Bronchial epithelial cell (primary cell): ENCODE data around the gene PDE6B. TPM values are rescaled to one million over a fixed set of nuclear protein-coding genes. Genes with fewer than 3 reads are reported as not detected.

Experiments
- DNase-seq: peaks from one replicate; pipeline ENCODE4 v3.0.0-alpha.2; 2010; ENCODE audit warnings: low read depth
- FAIRE-seq: peaks from 2 replicates; lab custom pipeline; 2011; peaks lifted over from hg19 to GRCh38; lab: Jason Lieb, UNC
- H3K27me3 ChIP-seq: 2 replicates; pipeline ENCODE4 v1.5.1; 2011; ENCODE audit warnings: low read length; ENCODE audit not compliant: control insufficient read depth, insufficient read depth
- H3K36me3 ChIP-seq: 2 replicates; pipeline ENCODE4 v1.5.1; 2011; ENCODE audit warnings: low read length; ENCODE audit not compliant: control insufficient read depth, insufficient read depth
- H3K4me3 ChIP-seq: 2 replicates; pipeline ENCODE4 v1.5.1; 2011; ENCODE audit warnings: mild to moderate bottlenecking, low read depth, low read length, control low read depth
- total RNA-seq: library from RNA; depleted of rRNA; stranded (reverse); fragments of >200 nt; gene quantifications from 2 replicates; pipeline ENCODE4 v1.2.1, GENCODE V29; 2014
- TF ChIP-seq, protein P1 (sequence below): IDR thresholded peaks from 2 replicates; pipeline ENCODE4 v1.5.1; 2011; ENCODE audit warnings: mild to moderate bottlenecking, moderate library complexity, low read length, control low read depth, inconsistent platforms; ENCODE audit not compliant: insufficient read depth, severe bottlenecking

The PDE6B gene
- total RNA-seq, 1 donor from 2014 or later = not detected

DNA sequence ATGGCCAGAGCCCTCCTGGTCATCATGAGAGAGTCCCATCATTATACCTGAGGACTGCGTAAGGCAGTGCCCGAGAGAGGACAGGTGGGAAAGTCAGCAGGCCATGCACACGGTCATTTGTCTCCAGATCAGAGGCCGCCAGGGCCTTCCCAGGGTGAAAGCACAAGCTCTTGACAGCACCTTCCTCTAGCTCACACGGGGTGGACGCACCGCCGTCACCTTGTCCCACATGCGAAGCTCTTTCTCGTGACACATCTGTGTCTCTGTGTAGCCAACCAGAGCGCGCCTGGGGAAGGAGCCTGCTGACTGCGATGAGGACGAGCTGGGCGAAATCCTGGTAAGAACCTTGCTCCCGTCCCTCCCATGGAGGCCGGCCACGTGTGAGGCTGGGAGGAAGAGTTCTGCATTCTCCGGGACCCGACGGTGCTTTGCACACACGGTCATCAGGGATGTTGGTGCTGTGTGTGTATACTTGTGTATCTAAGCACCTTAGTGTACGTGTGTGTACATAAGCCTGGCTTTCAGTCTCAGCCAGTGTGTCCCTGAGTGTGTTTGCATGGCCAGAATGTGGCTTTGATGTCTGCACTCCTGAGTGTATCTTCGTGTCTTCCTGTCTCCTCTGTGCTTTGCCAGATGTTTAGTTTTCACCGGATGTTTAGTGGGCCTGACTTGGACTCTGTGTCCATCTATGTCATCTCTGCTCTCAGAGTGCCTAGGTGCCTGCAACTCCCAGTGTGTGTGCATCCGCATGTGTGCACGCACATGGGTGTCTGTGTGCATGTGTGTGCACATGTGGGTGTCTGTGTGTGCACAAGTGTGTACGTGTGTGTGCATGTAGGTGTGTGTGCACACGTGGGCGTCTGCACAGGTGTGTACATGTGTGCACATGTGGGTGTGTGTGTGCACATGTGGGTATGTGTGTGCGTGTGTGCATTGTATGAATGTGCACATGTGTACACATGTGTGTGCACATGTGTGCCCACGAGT lies 33.6 kb downstream of the PDE6B start:
- peaks cover 1% of the 10 kb centered on the region for H3K27me3 ChIP-seq
- FAIRE-seq (peak; percentile 96), DNase-seq (no peak)
- TF ChIP-seq, protein P1, sequence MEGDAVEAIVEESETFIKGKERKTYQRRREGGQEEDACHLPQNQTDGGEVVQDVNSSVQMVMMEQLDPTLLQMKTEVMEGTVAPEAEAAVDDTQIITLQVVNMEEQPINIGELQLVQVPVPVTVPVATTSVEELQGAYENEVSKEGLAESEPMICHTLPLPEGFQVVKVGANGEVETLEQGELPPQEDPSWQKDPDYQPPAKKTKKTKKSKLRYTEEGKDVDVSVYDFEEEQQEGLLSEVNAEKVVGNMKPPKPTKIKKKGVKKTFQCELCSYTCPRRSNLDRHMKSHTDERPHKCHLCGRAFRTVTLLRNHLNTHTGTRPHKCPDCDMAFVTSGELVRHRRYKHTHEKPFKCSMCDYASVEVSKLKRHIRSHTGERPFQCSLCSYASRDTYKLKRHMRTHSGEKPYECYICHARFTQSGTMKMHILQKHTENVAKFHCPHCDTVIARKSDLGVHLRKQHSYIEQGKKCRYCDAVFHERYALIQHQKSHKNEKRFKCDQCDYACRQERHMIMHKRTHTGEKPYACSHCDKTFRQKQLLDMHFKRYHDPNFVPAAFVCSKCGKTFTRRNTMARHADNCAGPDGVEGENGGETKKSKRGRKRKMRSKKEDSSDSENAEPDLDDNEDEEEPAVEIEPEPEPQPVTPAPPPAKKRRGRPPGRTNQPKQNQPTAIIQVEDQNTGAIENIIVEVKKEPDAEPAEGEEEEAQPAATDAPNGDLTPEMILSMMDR = no peak
- H3K4me3 ChIP-seq = no peak overlapping the region
- no peaks in the 10 kb centered on the region for H3K36me3 ChIP-seq

DNA sequence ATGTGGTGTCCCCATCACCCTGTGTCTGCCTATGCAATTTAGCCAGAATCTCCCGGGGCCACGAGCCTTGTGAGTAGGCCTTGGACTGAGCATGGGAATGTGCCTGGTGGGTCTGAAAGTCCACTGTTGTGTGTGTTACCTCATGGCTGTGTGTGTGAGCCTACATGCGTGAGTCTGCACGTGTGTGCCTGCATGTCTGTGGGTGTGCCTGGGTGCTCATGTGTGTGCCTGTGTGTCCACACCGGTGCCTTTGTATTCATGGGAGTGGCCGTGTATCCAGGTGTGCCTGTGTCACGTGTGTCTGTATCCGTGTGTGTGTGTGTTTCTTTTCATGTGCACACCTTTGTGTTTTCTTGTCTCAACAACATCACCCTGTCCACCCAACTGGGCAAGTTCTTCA lies 34.5 kb downstream of the PDE6B start:
- no peak for DNase-seq
- FAIRE-seq = no peak
- Histone ChIP-seq H3K36me3 (no peaks in the 10 kb centered on the region), H3K4me3 (no peak overlapping the region), H3K27me3 (peaks cover 3% of the 10 kb centered on the region)
- TF ChIP-seq, protein P1 = no peak

DNA sequence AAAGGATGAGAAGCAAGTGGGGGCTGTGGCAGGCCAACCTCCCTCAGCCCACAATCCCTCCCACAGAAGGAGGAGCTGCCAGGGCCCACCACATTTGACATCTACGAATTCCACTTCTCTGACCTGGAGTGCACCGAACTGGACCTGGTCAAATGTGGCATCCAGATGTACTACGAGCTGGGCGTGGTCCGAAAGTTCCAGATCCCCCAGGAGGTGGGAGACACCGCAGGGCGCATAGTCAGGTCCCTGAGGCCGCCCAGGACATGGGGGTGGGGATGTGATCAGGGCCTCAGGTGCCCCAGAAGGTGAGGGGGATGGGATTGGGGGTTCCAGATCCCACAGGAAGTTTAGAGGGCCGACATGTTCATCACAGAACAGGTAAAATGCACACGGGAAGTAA lies 35.0 kb downstream of the PDE6B start:
- TF ChIP-seq, protein P1 = no peak
- Histone ChIP-seq H3K4me3 (no peak overlapping the region), H3K36me3 (no peaks in the 10 kb centered on the region), H3K27me3 (peaks cover 3% of the 10 kb centered on the region)
- FAIRE-seq (no peak), DNase-seq (no peak)

DNA sequence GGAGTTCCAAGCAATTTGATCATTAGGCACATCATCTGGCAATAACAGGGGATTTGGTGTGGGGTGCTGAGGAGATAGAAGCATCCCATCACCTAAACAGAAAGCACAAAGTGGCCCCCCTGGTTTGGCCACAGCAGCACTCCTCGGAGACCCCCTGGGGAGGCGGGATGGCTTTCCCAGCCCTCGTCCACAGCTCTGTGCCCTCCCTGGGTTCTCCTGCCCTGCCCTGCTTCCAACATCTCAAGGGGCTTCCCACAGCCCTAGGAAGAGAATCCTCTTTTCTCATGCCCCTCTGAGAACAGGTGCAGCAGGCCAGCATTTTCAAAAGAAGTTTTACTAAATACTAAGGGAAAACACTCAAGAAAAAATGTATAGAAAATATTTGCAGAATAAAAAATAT lies 35.9 kb downstream of the PDE6B start:
- DNase-seq (no peak), FAIRE-seq (no peak)
- Histone ChIP-seq H3K36me3 (no peaks in the 10 kb centered on the region), H3K4me3 (no peak overlapping the region), H3K27me3 (peaks cover 3% of the 10 kb centered on the region)
- TF ChIP-seq, protein P1 = no peak

DNA sequence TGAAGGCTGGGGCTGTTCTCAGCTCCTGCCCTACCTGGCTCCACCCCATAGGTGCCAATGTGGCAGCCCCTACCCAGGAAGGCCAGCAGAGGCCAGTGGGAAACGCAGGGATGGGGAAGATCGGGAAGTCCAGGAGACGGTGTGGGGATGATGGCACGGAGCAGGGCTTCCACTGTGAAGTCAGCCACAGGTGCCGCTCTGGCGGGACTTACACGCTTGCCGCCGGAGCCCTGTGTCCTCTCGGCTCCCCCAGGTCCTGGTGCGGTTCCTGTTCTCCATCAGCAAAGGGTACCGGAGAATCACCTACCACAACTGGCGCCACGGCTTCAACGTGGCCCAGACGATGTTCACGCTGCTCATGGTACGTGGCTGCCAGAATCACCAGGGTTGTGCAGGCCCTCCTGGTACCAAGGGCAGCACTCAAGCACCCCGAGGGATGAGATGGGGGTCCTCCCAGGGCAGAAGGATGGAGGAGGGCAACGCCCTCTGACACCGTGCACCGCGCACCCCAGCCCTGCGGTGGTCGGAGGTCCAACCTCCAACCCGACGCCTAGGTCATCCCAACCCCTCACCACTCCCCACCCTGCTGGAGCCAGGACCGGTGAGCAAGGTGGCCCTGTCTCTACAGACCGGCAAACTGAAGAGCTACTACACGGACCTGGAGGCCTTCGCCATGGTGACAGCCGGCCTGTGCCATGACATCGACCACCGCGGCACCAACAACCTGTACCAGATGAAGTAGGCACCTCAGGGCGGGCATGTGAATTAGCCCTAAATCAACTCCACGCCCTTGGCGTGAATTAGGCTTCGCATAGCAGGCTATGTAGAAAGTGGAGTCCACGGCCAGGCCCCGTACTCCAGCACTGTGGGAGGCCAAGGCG lies 36.7 kb downstream of the PDE6B start:
- DNase-seq = no peak
- TF ChIP-seq, protein P1 = no peak
- Histone ChIP-seq H3K36me3 (no peaks in the 10 kb centered on the region), H3K27me3 (peaks cover 3% of the 10 kb centered on the region), H3K4me3 (no peak overlapping the region)
- FAIRE-seq = no peak
